Measurements from ENCODE around the gene SSH3.

SSH3 gene

DNA sequence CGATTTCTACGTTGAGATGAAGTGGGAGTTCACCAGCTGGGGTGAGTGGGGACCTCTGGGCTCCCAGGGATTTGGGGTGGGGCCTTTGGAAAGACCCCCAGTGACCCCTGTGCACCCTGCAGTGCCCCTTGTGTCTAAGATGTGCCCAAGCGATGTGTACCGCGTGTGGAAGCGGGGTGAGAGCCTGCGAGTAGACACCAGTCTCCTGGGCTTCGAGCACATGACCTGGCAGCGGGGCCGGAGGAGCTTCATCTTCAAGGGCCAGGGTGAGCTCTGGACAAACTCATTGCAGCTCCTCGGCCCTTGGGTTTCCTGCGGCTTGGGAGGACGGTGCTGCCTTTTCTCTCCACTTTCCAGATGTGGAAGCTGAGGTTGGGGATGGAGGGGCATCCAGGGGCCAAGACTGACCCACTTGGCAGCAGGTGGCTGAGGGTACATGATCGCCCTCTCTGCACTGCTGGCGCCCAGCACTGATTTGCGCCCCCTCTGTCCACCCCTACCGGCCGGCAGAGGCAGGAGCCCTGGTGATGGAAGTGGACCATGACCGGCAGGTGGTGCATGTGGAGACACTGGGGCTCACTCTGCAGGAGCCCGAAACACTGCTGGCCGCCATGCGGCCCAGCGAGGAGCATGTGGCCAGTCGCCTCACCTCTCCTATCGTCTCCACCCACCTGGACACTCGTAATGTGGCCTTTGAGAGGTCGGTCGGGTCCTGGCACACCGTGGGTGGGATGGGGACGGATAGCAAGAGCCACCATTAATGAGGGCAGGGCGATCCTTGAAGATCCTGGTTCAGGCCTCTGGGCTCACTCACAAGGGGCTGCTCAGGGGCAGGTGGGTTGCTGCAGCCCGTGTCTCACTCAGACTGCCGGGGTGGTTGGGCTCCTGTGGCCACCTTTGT lies 11.6 kb upstream of the SSH3 start:
- DNase-seq (ENCODE audit: low read depth in 2 of 2) = no peak

DNA sequence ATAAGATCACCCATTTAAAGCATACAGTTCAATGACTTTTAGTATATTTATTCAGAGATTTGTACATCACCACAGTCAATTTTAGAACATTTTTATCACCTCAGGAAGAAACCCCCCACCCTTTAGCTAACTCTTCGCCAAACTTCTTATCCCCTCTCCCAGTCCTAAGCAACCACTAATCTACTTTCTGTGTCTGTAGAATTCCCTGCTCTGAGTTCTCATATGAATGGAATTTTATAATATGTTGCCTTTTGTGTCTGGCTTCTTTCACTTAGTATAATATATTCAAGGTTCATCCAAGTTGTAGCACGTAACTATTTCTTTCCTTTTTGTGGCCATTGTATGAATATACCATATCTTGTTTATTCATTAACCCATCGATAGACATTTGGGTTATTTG lies 10.7 kb upstream of the SSH3 start:
- no peak for DNase-seq (ENCODE audit: low read depth in 2 of 2)

DNA sequence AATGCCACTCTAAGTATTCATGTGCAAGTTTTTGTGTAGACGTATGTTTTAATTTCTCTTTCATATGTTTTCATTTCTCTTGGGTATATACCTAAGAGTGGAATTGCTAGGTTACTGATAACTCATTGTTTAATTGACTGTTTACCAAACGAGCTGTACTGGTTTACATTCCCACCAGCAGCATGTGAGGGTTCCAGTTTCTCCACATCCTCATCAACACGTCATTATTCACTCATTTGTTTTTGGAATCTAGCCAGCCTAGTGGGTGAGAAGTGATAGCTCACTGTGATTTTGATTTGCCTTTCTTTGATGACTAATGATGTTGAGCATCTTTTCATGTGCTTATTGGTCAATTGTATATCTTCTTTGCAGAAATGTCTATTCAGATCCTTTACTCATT lies 10.2 kb upstream of the SSH3 start:
- DNase-seq (ENCODE audit: low read depth in 2 of 2) = no peak

DNA sequence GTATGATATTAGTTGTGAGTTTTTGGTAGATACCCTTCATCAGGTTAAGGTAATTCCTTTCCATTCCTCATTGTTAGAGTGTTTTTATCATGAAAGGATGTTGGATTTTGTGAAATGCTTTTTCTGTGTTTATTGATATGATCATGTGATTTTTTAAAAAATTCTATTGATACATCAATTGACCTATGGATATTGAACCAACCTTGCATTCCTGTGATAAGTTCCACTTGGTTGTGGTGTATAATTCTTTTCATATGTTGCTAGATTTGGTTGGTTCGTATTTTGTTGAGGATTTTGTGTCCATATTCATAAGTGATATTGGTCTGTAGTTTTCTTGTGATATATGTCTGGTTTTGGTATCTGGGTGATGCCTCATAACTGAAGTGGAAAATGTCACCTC lies 7.5 kb upstream of the SSH3 start:
- no peak for DNase-seq (ENCODE audit: low read depth in 2 of 2)

DNA sequence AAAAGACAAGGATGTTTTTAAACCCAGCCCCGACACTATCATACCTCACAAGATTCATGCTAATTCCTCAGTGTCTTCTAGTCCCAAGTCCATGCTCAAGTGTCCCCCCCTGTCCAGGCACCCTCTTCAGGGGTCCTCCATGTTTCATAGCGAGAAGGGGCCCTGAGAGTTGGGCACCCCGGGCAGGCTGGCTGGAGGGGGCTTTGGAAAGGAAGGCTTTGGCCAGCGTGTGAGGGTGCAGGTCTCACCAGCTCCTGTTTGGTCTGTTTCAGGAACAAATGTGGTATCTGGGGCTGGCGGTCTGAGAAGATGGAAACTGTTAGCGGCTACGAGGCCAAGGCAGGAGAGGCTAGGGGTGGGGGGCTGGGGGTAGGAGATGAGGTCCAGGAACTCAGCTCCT lies 4.5 kb upstream of the SSH3 start:
- DNase-seq (ENCODE audit: low read depth in 2 of 2) = no peak

DNA sequence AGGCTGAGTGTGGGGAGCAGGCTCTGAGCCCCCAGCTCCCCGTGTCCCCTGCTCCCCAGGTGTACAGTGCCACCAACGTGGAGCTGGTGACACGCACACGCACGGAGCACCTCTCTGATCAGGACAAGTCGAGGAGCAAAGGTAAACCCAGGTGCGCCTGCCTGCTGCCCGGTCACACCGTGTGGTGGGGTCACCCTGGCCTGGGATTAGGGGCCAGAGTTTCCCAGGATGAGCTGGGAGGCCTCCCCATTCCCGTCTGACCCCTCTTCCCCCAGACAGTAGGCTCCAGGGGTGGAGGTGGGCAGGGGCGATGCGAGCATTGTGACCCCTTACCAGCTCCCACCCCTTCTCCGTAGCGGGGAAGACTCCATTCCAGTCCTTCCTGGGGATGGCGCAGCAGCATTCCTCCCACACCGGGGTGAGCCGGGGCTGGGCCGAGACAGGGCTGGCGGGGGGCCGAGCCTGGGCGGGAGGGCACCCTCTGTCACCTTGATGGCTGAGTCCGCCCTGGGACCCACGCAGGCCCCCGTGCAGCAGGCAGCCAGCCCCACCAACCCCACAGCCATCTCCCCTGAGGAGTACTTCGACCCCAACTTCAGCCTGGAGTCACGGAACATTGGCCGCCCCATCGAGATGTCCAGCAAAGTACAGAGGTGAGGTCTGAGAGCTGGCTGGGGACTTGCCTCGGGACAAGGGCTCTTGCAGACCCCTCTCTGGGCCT lies 3.7 kb upstream of the SSH3 start:
- DNase-seq (ENCODE audit: low read depth in 2 of 2) = no peak

DNA sequence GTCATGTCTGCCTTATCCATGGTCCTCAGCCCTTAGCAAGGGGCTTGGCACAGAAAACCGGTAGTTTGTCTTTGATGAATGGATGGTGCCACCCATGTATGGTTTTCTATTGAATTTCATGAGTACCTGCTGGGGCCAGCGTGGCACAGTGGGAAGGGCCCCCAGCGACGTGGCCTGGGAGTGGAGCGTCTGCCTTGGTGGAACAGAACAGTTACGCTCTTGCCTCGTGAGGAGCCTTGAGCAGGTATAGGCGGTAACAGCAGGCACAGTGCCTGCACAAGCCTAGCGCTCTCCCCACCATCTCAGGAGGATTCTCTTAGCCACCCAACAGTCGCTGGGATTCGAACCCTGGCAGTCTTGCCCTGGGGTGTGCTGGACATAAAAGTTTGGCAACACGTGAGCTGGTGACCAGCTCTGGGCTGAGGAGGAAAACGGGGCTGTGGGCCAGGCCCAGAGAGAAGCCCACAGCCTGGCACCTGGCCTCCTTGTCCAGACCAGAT lies 3.0 kb upstream of the SSH3 start:
- no peak for DNase-seq (ENCODE audit: low read depth in 2 of 2)

DNA sequence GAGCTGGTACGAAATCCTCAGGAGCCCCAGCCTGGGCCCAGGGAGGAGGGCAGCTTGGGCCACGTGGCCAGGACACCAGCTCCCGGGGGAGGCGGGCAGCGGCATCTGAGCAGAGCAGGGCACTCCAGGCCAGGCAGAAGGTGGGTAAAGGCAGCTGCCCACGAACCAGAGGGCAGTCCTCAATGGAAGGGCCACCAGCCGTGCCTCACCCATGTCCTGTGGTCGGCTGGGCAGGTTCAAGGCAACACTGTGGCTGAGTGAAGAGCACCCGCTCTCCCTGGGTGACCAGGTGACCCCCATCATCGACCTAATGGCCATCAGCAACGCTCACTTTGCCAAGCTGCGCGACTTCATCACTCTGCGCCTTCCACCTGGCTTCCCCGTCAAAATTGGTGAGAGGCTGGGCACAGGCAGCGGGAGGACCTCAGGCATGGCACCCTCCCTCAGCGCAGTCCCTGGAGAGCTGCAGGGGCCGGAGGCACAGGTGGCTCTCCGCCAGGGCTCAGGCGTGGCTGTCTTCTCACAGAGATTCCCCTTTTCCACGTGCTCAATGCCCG lies 2.5 kb upstream of the SSH3 start:
- no peak for DNase-seq (ENCODE audit: low read depth in 2 of 2)

DNA sequence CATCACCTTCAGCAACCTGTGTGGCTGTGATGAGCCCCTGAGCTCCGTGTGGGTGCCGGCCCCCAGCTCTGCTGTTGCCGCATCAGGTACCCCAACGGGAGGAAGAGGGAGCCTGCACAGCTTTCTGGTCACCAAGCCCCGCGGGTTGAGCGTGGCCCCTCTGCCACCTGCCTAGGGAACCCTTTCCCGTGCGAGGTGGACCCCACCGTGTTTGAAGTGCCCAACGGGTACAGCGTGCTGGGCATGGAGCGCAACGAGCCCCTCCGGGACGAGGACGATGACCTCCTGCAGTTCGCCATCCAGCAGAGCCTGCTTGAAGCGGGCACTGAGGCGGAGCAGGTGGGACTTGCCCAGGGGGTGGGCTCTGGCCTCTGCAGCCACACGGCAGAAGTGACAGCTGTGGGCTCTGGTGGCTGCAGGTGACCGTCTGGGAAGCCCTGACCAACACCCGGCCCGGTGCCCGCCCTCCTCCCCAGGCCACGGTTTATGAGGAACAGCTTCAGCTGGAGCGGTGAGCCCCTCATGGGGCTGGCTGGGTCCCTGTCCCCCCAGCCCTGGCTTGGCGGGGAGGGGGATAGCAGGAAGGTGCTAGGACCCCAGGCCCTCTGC lies 1.9 kb upstream of the SSH3 start:
- DNase-seq (ENCODE audit: low read depth in 2 of 2) = no peak

DNA sequence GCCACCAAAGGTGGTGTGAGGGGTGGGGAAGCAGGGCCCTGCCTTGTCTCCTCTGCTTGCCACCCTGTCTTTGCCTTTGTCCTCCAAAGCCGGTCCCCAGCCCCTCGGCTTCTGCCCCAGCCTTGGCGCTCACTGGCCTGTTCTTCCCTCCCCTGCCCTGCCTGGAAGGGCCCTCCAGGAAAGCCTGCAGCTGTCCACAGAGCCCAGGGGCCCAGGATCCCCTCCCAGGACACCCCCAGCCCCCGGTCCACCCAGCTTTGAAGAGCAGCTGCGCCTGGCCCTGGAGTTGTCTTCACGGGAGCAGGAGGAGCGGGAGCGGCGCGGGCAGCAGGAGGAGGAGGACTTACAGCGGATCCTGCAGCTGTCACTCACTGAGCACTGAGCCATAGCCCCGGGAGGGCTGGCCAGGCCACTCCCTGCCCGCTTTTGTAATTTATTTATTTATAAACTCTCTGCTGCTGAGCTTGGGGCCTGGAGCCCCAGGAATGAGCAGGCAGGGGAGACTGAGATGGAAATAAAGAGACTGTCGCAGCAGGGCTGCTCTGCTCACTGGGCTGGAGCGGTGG lies 1.3 kb upstream of the SSH3 start:
- DNase-seq (ENCODE audit: low read depth in 2 of 2) = no peak

DNA sequence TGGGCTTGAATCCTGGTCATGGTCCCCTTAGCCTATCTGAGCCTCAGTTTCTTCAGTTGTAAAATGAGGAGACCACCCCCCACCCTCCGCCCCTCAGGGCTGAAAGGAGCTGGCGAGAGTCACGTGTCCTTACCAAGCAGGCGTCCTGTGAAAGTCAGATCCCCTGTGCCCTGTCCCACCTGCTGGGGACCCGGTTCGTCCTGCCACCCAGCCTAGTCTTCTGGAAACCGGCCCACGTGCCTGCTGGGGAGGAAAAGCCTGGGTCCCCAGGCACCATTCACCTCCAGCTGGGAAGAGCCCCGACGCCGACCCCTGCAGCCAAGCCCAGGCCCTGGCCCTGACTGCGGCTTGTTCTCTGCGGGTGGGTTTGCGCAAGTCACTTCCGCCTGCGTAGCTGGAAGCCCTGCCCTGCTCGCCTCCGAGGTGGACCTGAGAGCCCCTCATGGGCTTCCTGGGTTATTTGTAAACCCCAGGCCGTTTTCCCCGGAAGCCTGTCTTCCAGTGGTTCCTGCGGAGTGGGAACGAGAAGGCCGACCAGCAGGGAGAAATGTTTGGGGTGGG lies 679 bp upstream of the SSH3 start:
- no peak for DNase-seq (ENCODE audit: low read depth in 2 of 2)

DNA sequence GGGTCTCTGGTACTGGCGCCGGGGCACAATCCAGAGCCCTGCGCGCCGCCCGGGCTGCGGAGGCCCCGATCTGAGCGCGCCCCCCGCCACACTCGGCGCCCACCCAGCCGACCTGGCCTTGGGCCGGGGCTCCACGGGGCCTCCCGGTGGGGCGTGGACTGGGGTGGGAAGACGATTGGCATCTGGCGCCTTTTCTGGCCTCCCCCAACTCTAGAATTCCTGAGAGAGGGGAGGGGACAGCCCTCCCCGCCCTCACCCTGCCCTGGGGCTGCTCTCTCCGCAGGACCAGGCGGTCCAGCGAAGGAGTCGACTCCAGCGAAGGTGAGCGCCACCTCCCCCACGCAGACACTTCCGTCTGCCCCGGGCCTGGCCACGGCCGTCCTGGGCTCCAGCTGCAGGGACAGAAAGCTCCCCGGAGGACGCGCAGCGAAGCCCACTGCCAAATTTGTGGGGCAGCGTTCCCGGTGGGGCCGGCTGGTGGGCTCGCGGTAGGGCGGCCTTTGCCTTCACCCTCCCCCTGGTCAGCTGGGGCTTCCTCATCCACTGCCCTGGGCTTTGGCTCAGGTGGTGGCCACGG lies 593 bp downstream of the SSH3 start:
- DNase-seq (ENCODE audit: low read depth in 2 of 2) = no peak

DNA sequence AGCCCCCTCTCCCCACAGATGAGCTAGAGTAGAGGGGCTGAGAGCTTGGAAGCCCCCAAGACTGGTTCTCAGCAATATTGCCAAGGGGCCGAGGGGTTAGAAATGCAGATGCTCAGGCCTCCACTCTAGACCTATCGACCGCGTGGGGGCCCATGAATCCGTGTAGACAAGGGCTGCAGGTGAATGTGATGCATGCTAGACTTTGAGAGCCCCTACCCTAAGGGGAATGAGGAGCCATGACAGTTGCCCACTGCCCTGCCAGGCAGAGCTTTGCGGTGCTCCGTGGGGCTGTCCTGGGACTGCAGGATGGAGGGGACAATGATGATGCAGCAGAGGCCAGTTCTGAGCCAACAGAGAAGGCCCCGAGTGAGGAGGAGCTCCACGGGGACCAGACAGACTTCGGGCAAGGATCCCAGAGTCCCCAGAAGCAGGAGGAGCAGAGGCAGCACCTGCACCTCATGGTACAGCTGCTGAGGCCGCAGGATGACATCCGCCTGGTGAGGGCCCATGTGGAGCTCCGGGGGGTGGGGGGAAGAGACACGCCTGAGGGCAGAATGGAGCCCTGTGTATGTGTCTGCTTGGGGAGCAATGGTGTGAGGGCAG lies 1.3 kb downstream of the SSH3 start:
- no peak for DNase-seq (ENCODE audit: low read depth in 2 of 2)

DNA sequence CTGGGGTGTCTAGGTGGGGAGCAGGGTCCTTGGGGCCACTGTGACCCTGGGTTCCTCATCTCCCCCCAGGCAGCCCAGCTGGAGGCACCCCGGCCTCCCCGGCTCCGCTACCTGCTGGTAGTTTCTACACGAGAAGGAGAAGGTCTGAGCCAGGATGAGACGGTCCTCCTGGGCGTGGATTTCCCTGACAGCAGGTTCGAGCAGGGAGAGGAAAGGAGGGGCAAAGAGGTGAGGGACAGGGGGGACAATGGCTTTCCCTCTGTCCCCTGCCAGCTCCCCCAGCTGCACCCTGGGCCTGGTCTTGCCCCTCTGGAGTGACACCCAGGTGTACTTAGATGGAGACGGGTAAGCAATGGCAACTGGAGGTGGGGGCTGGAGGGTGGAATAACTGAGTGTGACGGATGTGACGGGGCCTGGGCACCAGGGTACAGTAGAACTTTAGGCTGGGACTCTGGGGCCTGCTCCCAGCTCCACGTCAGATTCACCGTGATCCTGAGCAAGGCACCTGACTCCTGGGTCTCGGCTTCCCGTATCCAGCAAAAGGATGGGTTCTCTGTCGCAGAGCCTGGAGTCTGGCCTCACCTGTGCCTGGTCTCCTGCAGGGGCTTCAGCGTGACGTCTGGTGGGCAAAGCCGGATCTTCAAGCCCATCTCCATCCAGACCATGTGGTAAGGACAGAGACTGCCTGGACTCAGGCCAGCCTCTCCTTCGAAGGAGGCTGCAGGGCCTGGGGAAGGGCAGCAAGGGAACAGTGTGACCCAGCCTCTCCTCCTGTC lies 3.6 kb downstream of the SSH3 start:
- DNase-seq (ENCODE audit: low read depth in 2 of 2) = no peak

DNA sequence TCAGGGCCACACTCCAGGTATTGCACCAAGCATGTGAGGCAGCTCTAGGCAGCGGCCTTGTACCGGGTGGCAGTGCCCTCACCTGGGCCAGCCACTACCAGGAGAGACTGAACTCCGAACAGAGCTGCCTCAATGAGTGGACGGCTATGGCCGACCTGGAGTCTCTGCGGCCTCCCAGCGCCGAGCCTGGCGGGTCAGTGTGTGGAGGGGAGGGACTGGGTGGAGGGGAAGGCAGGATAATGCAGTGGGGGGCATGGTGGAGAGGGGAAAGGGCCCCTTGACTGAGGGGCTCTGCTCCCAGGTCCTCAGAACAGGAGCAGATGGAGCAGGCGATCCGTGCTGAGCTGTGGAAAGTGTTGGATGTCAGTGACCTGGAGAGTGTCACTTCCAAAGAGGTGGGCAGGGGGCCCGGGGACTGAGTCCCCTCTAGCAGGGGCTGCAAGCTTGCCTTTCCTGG lies 4.2 kb downstream of the SSH3 start:
- DNase-seq (ENCODE audit: low read depth in 2 of 2) = no peak

DNA sequence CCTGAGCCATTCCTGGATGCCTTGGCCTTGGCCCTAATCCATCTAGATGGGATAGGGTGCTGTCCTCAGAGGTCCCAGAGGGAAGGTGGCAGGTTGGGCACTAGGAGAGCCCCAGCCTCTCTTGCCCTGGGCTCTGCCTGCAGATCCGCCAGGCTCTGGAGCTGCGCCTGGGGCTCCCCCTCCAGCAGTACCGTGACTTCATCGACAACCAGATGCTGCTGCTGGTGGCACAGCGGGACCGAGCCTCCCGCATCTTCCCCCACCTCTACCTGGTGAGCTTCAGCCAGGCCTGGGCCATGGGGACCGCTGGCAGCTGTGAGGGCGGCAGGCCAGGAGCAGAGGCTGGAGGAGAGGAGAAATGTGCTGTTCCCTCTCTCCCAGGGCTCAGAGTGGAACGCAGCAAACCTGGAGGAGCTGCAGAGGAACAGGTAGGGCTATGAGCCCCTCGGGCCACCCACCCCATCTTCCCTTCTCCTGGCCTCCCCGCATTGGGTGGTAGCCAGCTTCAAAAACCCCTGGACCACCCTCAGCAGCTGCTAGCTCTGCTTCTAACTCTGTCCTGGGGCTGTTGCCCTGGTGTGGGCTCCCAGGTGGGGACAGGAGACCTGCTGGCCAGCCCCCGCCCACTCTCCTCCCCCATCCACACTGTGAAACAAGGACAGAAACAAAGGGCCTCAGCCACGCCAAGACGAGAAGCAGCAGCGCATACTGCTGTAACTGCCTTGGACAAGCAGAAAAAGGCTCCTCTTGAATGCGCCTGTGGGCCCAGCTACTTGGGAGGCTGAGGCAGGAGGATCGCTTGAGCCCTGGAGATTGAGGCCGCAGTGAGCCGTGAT lies 4.9 kb downstream of the SSH3 start:
- no peak for DNase-seq (ENCODE audit: low read depth in 2 of 2)

DNA sequence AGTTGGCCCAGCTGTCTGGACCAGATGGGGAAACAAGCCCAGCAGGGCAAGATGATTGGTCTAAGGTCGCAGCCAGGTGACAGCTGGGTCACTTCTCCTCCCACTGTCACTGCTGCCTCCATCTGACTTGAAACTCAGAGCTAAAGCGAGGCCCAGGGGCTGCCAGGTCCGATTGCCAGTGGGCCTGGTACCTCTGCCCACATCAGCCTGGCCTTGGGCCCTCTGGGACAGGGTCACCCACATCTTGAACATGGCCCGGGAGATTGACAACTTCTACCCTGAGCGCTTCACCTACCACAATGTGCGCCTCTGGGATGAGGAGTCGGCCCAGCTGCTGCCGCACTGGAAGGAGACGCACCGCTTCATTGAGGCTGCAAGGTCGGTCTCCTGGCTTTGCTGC lies 5.8 kb downstream of the SSH3 start:
- no peak for DNase-seq (ENCODE audit: low read depth in 2 of 2)

DNA sequence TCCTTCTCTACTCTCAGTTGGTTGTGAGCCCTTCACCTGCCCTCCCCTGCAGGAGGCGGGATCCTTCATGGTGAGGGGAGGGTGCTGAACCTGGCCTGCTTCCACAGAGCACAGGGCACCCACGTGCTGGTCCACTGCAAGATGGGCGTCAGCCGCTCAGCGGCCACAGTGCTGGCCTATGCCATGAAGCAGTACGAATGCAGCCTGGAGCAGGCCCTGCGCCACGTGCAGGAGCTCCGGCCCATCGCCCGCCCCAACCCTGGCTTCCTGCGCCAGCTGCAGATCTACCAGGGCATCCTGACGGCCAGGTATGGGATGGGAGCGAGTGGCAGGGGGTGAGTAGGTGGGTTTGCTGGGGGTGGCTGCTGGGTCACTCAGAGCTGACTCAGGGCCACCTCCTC lies 6.3 kb downstream of the SSH3 start:
- DNase-seq (ENCODE audit: low read depth in 2 of 2) = no peak

Measured in activated CD8-positive, alpha-beta memory T cell treated with anti-CD3 and anti-CD28 coated beads for 4 hours (primary cell).